B cell (primary cell): ENCODE results near the gene VAPB.

ENCODE experiments used
- CTCF ChIP-seq: fragments of 200-600 bp; IDR thresholded peaks from one replicate; pipeline ENCODE4 v1.8.0; 2022; ENCODE audit warnings: antibody characterized with exemption, mild to moderate bottlenecking
- EZH2 ChIP-seq: IDR thresholded peaks from 2 replicates; pipeline ENCODE4 v1.6.1; 2012; ENCODE audit warnings: borderline replicate concordance, low read depth, mild to moderate bottlenecking, moderate library complexity, low read length; ENCODE audit not compliant: insufficient read depth, poor library complexity, severe bottlenecking

- TF ChIP-seq CTCF = no peak
- no peak for TF ChIP-seq EZH2
Observed at GRCh38 chr20:58375759-58376352, 13.2 kb upstream of the VAPB start.
